CD4-positive, alpha-beta T cell treated with Interleukin-15 for 4 hours (primary cell): ENCODE results near the gene TRIM39.
"Not testable (repeated sequence)": the region's sequence is repeated elsewhere in the genome, so short reads cannot be mapped to it uniquely, and the experiment has no call there.

ENCODE experiments used
- DNase-seq: peaks from one replicate; pipeline ENCODE4 v3.0.0-alpha.2; 2020; ENCODE audit warnings: low spot score

The TRIM39 gene

DNA sequence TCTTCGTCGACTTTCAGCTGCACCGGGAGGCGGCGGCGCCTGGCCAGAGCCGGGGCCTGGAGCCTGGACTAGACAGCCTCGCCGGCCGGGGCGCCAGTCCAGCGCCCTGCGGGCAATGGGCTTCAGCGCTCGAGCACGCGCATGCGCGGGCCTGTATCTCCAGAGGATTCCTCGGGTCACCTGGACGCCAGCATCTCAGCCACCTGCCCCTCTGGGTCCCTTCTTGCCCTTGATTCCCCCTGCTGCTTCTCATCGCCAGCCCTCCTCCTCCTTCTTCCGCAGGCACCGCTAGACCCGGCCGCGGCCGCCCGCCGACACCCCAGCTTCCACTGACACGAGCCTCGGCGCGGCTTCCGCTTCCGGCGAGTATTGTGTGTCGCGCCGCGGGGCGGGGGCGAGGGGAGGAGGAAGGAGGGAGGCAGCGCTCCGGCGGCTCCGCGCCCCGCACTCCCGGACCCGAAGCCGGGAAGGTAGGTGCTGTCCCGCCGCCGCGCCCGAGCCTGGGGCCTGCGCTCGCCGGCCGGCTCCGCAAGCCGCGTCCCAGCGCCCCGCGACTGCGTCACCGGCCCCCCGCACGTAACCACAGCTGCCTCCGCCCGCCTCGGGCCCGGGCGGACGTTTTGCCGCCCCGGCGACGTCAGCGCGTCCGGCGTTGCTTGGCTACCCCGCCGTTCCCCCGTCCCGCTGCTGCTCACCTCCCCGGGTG, at the start of gene TRIM39:
TSS of gene TRIM39 (plus strand) at position 402 of the 706 bp plus-strand sequence. CDS start 2,391 bp downstream, outside the sequence.
- peak; percentile 82 for DNase-seq

DNA sequence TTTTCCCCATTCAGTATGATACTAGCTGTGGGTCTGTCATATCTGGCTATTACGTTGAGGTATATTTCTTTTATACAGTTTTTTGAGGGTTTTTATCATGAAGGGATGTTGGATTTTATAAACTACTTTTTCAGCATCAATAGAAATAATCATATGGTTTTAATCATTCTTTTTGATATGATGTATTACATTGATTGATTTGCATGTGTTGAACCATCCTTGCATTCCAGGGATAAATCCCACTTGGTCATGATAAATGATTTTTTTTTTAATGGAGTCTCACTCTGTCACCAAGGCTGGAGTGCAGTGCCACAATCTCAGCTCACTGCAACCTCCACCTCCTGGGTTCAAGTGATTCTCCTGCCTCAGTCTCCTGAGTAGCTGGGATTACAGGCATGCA, 45.7 kb upstream of the TRIM39 start:
- not testable (repeated sequence) for DNase-seq

DNA sequence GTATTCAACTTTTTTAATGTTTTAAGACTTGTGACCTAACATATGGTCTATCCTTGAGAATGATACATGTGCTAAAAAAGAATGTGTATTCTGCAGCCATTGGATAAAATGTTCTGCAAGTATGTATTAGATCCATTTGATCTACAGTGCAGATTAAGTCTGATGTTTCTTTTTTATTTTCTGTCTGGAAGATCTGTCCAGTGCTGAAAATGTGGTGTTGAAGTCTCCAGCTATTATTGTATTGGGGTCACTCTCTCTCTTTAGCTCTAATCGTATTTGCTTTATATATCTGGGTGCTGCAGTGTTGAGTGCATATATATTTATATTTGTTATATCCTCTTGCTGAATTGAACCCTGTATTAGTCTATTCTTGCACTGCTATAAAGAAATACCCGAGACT, 44.2 kb upstream of the TRIM39 start:
- DNase-seq = no peak

DNA sequence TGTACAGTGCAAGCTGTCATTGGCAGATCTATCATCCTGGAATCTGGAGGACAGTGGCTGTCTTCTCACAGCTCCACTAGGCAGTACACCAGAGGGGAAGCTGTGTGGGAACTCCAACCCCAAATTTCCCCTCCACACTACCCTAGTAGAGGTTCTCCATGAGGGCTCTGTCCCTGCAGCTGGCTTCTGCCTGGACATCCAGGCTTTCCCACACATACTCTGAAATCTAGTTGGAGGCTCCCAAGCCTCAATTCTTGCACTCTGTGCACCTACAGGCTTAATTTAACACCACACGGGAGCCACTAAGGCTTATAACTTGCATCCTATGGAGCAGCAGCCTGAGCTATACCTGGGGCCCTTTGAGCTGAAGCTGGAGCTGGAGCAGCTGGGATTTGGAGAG, 43.0 kb upstream of the TRIM39 start:
- DNase-seq = no peak

DNA sequence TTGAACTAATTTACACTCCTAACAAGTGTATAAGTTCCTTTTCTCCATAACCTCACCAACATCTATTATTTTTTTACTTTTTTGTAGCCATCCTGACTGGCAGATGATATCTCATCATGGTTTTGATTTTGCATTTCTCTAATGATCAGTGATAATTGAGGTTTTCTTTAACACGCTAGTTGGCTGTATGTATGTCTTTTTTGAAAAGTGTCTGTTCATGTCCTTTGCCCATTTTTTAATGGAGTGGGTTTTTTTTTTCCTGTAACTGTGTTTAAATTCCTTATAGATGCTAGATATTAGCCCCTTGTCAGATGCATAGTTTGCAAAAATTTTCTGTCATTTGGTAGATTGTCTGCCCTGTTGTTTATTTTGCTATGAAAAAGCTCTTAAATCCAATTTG, 39.6 kb upstream of the TRIM39 start:
- no peak for DNase-seq

DNA sequence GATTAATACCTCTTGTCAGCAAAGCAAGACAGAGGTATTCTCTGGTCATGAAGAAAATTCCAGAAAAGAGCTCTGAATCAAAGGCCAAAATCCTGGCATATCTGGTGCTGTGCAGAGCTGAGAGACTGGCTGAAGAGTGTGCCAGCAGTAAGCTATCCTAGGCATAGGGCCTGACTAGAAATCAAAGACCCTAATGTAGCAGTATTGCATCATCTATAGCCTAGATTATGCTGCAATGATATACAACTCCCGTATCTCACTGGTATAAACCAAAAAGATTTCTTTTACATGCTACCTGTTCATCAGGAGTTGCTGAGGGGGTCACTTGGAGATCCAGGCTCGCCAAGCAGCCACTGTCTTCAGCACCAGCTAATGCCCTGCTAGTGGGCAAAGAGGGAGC, 30.9 kb upstream of the TRIM39 start:
- DNase-seq = no peak

DNA sequence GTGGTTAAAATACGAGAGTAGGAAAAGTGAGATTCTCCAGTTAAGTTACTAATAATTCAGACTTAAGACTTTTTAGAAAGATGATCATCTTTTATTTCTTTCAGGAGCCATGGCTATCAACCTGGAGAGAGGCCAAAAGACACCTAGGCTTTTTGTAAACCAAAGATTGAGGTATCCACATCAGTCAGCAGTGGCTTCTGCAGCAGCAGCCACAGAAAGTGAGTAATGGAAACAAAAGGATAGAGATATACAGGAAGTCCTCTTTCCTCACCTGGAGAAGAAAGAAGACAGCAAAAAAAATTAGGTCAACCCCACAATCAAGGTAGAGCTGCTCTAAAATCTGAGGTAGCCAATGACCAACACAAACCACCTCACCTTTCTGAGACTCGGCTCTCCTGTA, 22.7 kb upstream of the TRIM39 start:
- DNase-seq = no peak

DNA sequence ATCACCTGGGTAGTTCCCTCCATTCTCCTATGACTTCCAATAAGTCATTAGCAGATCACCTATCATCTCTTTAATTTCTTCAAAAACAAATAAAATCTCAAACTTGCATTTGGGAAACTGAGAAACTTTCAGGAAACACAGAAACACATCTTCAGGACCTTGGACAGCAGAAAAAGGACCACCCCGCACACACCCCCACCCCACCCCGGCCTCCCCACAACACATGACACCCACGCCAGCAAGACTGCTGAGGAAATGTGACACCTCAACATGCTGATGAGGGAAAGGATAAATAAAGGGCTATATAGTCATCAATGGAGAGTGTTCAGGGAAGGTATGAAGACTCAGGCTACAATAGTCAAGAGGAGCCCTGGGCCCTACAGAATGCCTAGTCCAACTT, 15.6 kb upstream of the TRIM39 start:
- no peak for DNase-seq

DNA sequence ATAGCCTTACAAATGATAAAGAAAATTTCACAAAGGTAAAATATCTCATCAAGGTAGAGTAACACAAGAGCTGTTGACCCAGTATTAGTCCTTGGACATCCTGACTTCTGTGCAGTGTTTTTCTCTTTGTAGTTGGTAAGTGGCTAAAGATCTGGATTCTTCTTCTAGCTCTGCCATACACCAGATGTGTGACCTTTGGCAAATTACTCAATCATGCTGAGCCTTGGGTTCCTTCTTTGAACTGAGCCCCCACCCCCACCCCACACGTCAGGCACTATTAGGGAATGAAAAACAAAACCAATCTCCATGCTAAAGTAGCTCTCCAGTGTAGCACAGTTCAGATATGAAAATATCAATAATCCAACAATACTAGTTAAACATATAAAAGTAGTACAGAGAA, 15.1 kb upstream of the TRIM39 start:
- no peak for DNase-seq

DNA sequence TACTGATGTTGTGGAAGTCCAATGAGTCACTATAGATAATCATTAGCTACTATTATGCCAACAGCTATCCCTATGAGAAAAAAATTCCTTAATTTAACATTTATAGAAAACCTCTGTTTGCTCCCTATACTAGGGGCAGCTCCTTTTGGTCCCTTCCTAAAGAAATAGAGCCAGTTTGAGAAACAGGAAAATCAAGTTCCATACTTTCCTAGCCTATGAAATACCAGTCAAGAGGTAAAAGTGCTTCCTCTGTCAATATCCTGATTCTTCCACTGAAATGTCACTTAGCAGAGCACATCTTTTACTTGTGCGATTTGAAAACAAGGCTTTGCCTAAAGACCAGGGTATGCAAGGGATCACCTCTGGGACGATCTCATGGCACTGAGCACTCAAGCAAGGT, 14.5 kb upstream of the TRIM39 start:
- no peak for DNase-seq

DNA sequence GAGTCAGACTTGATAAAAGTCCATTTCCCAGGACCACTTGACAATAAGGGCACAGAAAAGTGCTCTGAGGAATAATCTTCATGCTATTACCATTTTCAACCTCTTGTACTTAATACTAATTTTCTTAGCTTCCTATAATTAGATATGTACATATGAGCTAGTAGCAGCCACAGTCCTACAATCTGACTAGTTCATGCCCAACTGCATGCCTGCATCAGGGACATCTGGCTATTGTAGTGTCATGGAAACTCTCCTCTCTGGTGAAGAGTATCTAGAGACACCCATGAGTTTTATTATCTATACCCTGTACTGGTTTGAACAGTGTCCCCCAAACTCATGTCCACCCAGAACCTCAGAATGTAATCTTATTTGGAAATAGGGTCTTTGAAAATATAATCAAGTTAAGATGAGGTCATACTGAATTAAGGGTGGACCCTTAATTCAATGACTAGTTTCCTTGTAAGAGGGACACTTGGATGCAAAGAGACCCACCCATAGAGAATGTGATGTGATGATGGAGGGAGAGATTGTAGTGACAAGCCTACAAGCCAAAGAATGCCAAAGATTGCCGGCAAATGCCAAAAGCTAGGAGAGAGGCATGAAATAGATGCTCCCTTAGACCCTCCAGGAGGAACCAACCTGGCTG, 13.9 kb upstream of the TRIM39 start:
- no peak for DNase-seq

DNA sequence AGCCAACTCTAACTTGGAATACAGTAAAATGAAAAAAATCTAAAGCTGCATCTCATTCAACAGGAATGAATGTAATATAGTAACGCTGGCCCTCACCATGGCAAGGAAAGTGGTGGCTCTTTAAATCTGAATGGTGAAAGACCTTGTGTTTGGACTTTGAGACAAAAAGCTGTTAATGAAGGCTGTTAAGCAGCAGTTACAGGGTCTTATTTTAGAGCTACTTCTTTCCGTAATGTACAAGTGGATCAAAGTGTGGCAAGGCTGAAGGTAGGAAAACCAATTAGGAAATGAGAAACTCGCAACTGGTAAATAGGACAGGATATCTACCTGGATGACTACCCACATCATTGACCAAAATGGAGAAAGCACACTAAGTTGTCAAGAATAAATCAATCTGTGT, 11.6 kb upstream of the TRIM39 start:
- DNase-seq = no peak

DNA sequence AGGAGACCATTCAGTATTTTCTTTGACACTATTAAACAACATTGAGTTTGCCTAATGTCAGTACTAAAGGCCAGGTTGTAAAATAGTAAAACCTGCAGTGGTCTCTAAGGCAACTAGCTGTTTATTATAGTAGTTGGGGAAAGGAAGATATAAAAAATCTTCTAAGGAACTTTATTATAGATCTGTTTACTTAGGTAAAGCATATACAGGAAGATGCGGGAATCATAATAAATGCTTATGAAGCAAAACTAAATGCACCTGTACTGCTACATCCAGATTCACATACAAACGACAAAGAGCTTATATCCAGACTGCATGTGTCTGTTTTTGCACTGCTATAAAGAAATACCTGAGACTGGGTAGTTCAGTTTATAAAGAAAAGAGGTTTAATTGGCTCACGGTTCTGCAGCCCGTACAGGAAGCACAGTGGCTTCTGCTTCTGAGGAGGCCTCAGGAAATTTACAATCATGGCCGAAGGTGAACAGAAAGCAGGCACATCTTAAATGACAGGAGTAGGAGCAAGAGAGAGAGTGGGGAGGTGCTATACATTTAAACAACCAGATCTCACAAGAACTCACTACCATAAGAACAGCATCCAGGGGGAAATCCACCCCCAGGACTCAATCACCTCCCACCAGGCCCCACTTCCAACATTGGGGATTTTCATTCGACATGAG, 8.7 kb upstream of the TRIM39 start:
- no peak for DNase-seq

DNA sequence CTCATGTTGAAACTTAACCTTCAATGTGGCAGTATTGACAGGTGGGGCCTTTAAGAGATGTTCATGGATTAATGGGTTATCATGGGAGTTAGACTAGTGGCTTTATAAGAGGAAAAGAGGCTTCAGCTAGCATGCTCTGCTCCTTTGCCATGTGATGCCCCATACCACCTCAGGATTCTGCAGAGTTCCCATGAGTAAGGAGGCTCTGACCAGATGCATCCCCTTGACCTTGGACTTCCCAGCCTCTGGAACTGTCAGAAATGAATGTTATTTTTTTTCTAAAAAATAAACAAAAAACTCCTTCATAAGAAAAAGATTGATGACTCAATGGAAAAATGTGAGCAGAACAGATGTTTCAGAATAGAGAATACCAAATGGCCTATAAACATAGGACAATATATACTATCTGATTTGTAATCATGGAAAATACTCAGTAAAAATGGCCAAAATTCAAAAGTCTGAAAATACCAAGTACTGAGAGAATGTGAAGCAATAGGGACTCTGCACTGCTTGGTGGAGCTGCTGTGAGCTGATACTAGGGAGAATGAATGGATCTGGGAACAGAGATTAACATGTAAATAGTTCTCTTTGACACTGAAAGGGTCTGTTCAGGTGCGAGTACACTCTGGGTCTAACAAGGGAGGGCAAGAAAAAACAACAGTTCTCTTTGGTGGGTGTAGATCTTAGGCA, 7.4 kb upstream of the TRIM39 start:
- no peak for DNase-seq

DNA sequence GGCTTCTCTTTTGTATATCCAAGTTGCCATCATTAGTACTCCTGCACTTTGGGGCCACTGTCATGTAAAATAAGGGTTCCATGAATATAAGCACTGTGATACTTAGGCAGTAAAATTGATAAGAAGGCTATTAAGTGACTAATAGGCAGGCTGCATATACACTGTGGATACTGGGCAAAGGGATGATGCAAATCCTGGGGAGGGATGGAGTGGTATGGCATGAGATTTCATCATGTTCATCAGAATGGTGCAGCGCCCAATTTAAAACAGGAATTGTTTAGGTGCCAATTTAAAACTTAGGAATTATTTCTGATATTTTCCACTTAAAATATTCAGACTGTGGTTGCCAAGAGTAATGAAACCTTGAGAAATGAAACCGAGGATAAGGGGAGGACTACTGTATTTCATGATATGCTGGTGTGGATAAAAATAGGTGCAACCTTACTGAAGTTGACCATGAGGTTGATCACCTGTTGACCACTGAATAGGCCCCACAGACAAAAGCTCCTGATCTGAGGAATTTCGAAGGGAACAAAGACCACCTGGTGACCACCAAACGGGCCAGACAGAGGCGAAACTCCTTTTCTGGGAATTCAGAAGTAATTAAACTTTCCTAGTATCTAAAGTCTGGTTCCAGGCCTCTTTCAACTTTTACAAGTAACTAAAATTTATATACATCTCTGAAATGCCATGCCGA, 4.9 kb upstream of the TRIM39 start:
- DNase-seq = no peak

DNA sequence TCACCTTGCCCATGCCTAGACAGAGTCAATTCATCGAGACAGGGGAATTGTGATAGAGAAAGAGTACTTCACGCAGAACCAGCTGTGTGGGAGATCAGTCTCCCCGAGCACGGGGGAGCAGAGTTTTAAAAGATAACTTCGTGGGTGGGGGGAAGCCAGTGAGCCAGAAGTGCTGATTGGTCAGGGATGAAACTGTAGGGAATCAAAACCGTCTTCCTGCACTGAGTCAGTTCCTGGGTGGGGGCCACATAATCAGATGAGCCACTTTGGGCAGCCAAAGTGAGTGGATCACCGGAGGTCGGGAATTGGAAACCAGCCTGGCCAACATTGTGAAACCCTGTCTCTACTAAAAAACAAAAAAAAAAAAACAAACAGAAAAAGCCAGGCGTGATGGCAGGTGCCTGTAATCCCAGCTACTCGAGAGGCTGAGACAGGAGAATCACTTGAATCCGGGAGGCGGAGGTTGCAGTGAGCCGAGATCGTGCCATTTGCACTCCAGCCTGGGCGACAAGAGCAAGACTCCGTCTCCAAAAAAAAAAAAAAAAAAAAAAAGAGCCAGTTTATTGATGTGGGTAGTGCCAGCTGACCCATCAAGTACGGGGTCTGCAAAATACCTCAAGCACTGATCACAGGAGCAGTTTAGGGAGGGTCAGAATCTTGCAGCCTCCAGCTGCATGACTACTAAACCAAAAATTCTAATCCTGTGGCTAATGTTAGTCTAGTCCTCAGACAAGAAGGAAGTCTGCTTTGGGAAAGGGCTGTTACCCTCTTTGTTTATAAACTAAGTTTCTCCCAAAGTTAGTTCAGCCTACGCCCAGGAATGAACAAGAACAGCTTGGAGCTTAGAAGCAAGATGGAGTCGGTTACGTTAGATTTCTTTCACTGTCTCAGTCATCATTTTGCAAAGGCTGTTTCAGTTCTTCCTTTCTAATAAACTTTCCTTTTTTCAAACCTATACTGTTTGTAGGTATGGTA, 3.9 kb upstream of the TRIM39 start:
- DNase-seq = no peak

DNA sequence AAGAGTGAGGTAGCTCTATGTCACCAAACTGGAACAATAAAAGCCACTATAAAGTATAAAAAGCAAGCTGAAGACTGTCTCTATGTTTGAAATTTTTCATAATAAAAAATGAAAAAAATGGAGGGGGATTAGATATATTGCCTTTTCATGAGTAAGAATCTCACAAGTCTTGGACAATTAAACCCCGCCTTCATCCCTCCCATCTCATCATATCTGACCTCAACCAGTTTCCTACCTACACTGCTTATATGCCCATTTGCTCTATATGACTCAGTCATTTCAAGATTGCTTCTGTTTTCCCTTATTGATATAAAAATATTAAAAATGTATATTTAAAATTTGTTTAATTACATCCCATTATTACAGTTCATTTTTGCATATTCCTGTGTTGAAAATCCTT, 2.9 kb upstream of the TRIM39 start:
- DNase-seq = no peak

DNA sequence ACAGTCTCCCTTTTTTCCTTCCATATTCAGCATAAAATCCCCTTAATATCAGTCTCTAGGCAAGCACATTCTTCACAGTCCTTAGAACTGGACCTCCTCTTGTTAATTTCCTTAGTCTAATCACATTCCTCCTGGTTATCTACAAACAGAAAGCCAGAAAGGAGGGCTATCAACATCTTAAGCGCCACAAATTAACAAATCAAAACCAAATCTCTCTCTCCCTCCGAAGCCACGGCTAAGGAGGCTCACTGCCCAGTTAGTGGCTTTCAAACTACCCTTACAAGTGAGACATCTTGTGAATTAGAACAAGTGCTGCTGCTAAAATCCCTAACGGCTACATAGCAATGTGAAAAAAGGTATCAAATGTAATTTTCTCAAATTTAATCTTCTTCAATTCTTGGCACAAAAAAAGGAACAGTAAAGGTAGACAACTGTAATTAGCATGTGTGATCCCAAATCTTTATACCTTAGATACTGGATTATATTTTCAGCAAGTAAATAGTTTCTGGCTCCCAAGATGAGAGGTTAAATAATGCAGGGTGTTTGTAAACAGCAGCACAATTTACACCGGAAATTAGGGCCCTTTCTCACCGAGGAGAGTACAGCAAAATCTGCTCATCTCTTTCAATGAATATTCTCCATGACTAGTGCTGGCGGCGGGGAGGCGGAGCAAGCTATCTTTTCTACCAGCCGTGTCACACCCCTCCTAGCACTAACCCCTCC, 1.4 kb upstream of the TRIM39 start:
- peak; percentile 79 for DNase-seq

DNA sequence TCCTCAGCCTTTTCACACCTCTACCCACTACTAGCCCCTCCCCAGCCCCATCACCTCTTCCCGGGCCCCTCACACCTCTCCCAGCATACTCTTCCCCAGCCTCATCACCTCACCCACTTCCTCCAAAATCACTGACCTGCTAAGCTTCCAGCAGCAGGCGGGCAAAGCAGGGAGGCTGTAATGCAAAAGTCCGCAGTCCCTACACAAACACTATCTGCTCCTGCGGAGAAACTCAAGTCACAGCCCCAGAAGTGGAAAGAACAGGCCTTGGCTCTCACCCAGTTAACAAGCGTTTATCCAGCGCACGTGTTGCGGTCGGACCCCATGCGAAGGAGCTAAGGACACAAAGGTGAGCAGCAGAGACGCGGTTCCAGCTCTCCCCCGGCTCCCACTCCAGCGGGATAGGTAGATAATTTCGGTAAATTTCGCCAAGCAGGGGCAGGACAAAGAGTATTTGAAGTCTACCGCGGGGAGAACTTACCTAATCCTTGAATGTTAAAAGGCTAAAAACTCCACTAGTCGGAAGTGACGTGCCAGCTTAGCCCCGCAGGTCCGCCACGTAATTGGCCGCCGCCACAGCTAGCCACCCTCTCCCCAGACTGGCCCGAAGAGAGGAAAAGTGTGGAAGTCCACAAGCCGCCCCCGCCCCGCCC, 728 bp upstream of the TRIM39 start:
- peak; percentile 70 for DNase-seq

DNA sequence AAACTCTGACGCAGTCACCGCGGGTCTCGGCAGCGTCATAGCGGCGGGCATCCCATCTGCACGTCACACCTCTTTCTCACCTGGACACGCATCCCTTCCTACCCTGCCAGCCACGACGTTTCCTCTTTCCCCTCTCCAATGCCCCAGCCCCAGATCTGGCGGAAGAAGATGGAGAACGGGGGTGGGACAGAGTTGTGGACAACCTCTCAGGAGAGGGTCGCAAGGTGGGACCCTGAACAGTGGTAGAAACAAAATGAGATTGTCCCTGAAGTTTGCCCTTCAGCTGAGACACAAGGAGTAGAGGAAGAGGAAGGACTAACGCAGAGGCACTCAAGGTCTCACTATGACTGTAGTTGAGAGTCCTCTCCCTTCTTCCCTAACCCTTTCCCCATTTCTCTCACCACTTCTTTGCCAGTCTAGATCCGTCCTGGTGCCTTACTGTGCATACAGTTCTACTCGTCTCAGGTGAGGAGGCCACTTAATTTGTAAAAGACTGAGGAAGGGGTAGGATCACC, 562 bp downstream of the TRIM39 start:
- DNase-seq = no peak
